ENCODE results near the gene NAV2. TPM values are rescaled to one million over a fixed set of nuclear protein-coding genes. Genes with fewer than 3 reads are reported as not detected.

The NAV2 gene
- polyA plus RNA-seq, 1 experiment = 5.1 TPM

- POLR2A ChIA-PET = interaction anchor here (1.2 kb wide), 2 partner anchors 16 to 41 kb away, joined by 4 to 5 read pairs; no protein-coding TSS in a partner anchor
- Histone ChIP-seq H3K27ac (ENCODE audit: low read depth, low read length) (peak overlapping the region; percentile 25), H3K4me3 (ENCODE audit: low read depth, low read length) (no peak overlapping the region), H3K27me3 (ENCODE audit: control insufficient read depth, insufficient read depth, low read length) (no peaks in the 10 kb centered on the region), H3K9me3 (ENCODE audit: control insufficient read depth, insufficient read depth, low read length) (no peaks in the 10 kb centered on the region)
- no peak for DNase-seq (ENCODE audit: low read depth, low spot score)
- CTCF ChIA-PET = interaction anchor here (0.8 kb wide), 1 partner anchor 34 kb away, joined by 3 read pairs; no protein-coding TSS in a partner anchor
- no peak for TF ChIP-seq CTCF (IDR thresholded peaks at IDR 0.05; ENCODE audit: low read depth, low read length)
Measured at GRCh38 chr11:19994672-19995071, 282.0 kb downstream of the NAV2 start.

DNA sequence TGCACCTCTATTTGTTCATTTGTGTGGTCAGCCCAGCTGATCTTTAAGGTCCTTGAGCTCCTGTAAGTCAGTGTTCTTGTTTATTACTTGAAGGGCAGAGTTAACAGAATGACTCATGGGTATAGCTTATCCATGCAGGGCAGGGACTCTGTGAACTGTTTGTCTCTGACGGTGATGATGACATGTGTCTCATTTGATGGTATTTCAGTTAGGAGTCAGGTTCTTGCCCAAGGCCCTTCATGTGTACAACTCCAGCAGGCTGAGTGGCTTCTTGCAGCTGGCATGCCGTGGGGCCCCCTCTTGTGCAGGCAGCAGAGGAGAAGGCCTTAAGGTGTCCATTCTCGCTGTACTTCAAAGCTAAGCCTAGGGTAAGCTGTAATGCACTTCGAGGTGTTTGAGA is 282.5 kb downstream of the NAV2 start:
- CTCF ChIA-PET = interaction anchor here (0.8 kb wide), 1 partner anchor 33 kb away, joined by 3 read pairs; no protein-coding TSS in a partner anchor
- Histone ChIP-seq H3K27me3 (ENCODE audit: control insufficient read depth, insufficient read depth, low read length) (no peaks in the 10 kb centered on the region), H3K9me3 (ENCODE audit: control insufficient read depth, insufficient read depth, low read length) (no peaks in the 10 kb centered on the region), H3K27ac (ENCODE audit: low read depth, low read length) (peak overlapping the region; percentile 55), H3K4me3 (ENCODE audit: low read depth, low read length) (no peak overlapping the region)
- peak; percentile 67 for DNase-seq (ENCODE audit: low read depth, low spot score)
- TF ChIP-seq CTCF (IDR thresholded peaks at IDR 0.05; ENCODE audit: low read depth, low read length) = no peak
- POLR2A ChIA-PET = interaction anchor here (1.2 kb wide), 2 partner anchors 16 to 41 kb away, joined by 4 to 5 read pairs; no protein-coding TSS in a partner anchor

DNA sequence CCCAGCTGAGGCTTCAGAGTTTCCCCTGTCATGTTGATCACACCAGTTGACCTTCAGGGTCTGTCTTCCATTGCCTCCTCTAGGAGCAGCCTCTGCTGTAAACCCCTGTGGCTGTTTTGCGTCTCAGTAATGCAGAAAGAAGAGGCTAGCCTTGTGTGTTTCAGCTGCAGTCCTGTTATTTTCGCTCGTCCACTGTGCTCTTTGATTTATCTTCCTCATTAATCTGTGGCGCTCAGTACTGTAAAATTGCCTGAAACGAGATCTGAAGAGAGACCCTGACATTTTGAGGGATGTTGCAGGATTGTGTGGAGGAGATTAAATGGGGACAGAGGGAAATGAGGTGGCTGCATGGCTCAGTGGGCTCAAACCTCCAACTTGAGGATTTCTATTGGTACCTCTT is 283.9 kb downstream of the NAV2 start:
- Histone ChIP-seq H3K27ac (ENCODE audit: low read depth, low read length) (no peak overlapping the region), H3K4me3 (ENCODE audit: low read depth, low read length) (no peak overlapping the region), H3K9me3 (ENCODE audit: control insufficient read depth, insufficient read depth, low read length) (no peaks in the 10 kb centered on the region), H3K27me3 (ENCODE audit: control insufficient read depth, insufficient read depth, low read length) (no peaks in the 10 kb centered on the region)
- DNase-seq (ENCODE audit: low read depth, low spot score) = no peak
- TF ChIP-seq CTCF (IDR thresholded peaks at IDR 0.05; ENCODE audit: low read depth, low read length) = no peak
- CTCF ChIA-PET = interaction anchor here (1.9 kb wide), 1 partner anchor 136 kb away, joined by 4 read pairs; no protein-coding TSS in a partner anchor
- POLR2A ChIA-PET = no interaction called here

DNA sequence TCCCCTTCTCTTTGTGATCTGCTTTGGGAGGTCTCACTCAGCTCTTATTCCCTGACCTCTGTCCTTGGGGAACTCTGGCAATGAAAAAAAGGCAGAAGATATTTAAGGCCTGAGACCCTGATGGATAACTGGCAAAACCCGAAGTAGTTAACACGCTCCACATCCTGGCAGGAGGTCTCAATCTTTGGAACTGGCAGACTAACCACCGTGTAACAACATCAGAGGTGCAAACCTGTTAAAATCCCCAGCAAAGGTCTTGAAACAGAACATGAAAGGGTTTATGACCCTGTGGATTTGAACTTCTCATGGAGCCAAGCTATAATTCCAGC is 287.3 kb downstream of the NAV2 start:
- Histone ChIP-seq H3K27ac (ENCODE audit: low read depth, low read length) (no peak overlapping the region), H3K27me3 (ENCODE audit: control insufficient read depth, insufficient read depth, low read length) (no peaks in the 10 kb centered on the region), H3K4me3 (ENCODE audit: low read depth, low read length) (no peak overlapping the region), H3K9me3 (ENCODE audit: control insufficient read depth, insufficient read depth, low read length) (no peaks in the 10 kb centered on the region)
- no peak for DNase-seq (ENCODE audit: low read depth, low spot score)
- POLR2A ChIA-PET = no interaction called here
- no peak for TF ChIP-seq CTCF (IDR thresholded peaks at IDR 0.05; ENCODE audit: low read depth, low read length)
- CTCF ChIA-PET = interaction anchor here (0.6 to 1.2 kb wide), 2 partner anchors 109 to 128 kb away, joined by 3 read pairs; no protein-coding TSS in a partner anchor

GRCh38 chr11:20000351-20001134 is 287.9 kb downstream of the NAV2 start:
- H3K27me3 ChIP-seq (ENCODE audit: control insufficient read depth, insufficient read depth, low read length) = no peaks in the 10 kb centered on the region
- no peak for DNase-seq (ENCODE audit: low read depth, low spot score)
- ChIA-PET POLR2A (no interaction called here), CTCF (interaction anchor here (0.6 to 1.2 kb wide), 2 partner anchors 108 to 128 kb away, joined by 3 read pairs; no protein-coding TSS in a partner anchor)
- H3K27ac ChIP-seq (ENCODE audit: low read depth, low read length) = no peak overlapping the region
- H3K4me3 ChIP-seq (ENCODE audit: low read depth, low read length) = no peak overlapping the region
- no peaks in the 10 kb centered on the region for H3K9me3 ChIP-seq (ENCODE audit: control insufficient read depth, insufficient read depth, low read length)
- no peak for TF ChIP-seq CTCF (IDR thresholded peaks at IDR 0.05; ENCODE audit: low read depth, low read length)
